Measurements from ENCODE around the gene TNS3. TPM values are rescaled to one million over a fixed set of nuclear protein-coding genes. Genes with fewer than 3 reads are reported as not detected.

The TNS3 gene
- total RNA-seq, 1 experiment from 2014 or later: 9.5 TPM

GRCh38 chr7:47298636-47299035 is 283.3 kb downstream of the TNS3 start:
- no peak overlapping the region for H2AK5ac ChIP-seq (ENCODE audit: insufficient read length, low read length)
- H3K9me3 ChIP-seq (ENCODE audit: control insufficient read depth, low read depth, low read length): no peaks in the 10 kb centered on the region
- H3K4ac ChIP-seq (ENCODE audit: low read depth, low read length): no peak overlapping the region
- no peak overlapping the region for H3K18ac ChIP-seq (ENCODE audit: insufficient read length, low read depth, low read length)
- WGBS (ENCODE audit: extremely low coverage, insufficient read length, low lambda C conversion rate): no CpG with 5 or more reads among the region's 12 CpGs
- H4K20me1 ChIP-seq (ENCODE audit: control insufficient read depth, insufficient read depth, insufficient read length): no peaks in the 10 kb centered on the region
- no peak overlapping the region for H3K56ac ChIP-seq (ENCODE audit: insufficient read length, low read depth, low read length)
- H3K27me3 ChIP-seq (ENCODE audit: insufficient read depth, low read length): no peaks in the 10 kb centered on the region
- H3K27ac Mint-ChIP-seq: no peak overlapping the region
- H3K23me2 ChIP-seq (ENCODE audit: insufficient read length, low read depth, low read length, poor library complexity, severe bottlenecking): no peaks in the 10 kb centered on the region
- no peak overlapping the region for H3K23ac ChIP-seq (ENCODE audit: insufficient read length, low read depth, low read length)
- no peak overlapping the region for H2BK15ac ChIP-seq (ENCODE audit: low read depth, low read length)
- no peak overlapping the region for H2BK5ac ChIP-seq (ENCODE audit: insufficient read length, low read length)
- H2AFZ ChIP-seq (ENCODE audit: low read length): no peak overlapping the region
- H3K14ac ChIP-seq (ENCODE audit: insufficient read depth, low read length): no peak overlapping the region
- H3K27me3 Mint-ChIP-seq (ENCODE audit: low read depth): no peaks in the 10 kb centered on the region
- H2BK20ac ChIP-seq (ENCODE audit: low read depth, low read length, poor library complexity, severe bottlenecking): no peak overlapping the region
- H4K91ac ChIP-seq (ENCODE audit: insufficient read length, low read depth, low read length): no peak overlapping the region
- no peak overlapping the region for H3K9ac ChIP-seq (ENCODE audit: extremely low read depth, insufficient read length, low read length)
- no peak overlapping the region for H2BK12ac ChIP-seq (ENCODE audit: insufficient read length, low read depth, low read length)
- H3K4me1 Mint-ChIP-seq: peaks cover 0 to 10% of the 10 kb centered on the region in 2 experiments; a peak in 3 of 4 replicates
- peaks cover 0 to under 1% (median 0%) of the 10 kb centered on the region in 3 experiments; a peak in 3 of 7 replicates for H3K36me3 Mint-ChIP-seq (ENCODE audit: insufficient read depth in 1 of 3, low read depth in 3 of 3)
- TF ChIP-seq CTCF (conservative IDR thresholded peaks at IDR 0.05): no peak
- no peak overlapping the region for H4K8ac ChIP-seq (replicated peaks; ENCODE audit: insufficient read length, low read depth, low read length)
- no peak overlapping the region for H3K4me2 ChIP-seq (ENCODE audit: insufficient read depth, insufficient read length, low read length)
- H2BK120ac ChIP-seq (ENCODE audit: low read depth, low read length, poor library complexity, severe bottlenecking): no peak overlapping the region
- no peak for DNase-seq
- no peak overlapping the region for H3T11ph ChIP-seq (ENCODE audit: low read length)
- H3K9me3 Mint-ChIP-seq: no peaks in the 10 kb centered on the region
- no peak overlapping the region for H3K4me3 Mint-ChIP-seq
- H4K5ac ChIP-seq (ENCODE audit: insufficient read length, low read depth, low read length): no peak overlapping the region
- no peaks in the 10 kb centered on the region for H3K79me2 ChIP-seq (ENCODE audit: insufficient read depth, low read length)
- H3K4me1 ChIP-seq (ENCODE audit: insufficient read depth, low read length): no peaks in the 10 kb centered on the region
- H3K79me1 ChIP-seq (ENCODE audit: insufficient read depth, low read depth, low read length, poor library complexity, severe bottlenecking): no peaks in the 10 kb centered on the region
- H3K27ac ChIP-seq (ENCODE audit: insufficient read length, low read depth, low read length): no peak overlapping the region
